ENCODE measurements around the gene HMGXB3.

The HMGXB3 gene

DNA sequence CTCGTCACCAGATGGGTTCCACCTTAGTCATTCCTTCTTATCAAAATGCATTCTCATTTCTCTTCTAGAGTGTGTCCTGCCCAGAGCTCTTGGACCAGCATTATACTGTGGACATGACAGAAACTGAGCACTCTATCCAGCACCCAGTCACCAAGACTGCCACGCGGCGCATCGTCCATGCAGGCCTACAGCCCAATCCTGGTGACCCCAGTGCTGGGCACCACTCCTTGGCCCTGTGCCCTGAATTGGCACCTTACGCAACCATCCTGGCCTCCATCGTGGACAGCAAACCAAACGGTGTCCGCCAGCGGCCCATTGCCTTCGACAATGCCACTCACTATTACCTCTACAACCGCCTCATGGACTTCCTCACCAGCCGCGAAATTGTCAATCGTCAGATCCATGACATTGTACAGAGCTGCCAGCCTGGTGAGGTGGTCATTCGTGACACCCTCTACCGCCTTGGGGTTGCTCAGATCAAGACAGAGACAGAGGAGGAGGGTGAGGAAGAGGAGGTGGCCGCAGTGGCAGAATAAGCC is 51.2 kb downstream of the HMGXB3 start:
- no peak for DNase-seq (ENCODE audit: low read depth in 2 of 2)

- no peak for DNase-seq (ENCODE audit: low read depth in 2 of 2)
These were observed 51.9 kb downstream of the HMGXB3 start for GRCh38 chr5:150052226-150052955.

GRCh38 chr5:150052956-150053712 is 52.6 kb downstream of the HMGXB3 start:
- DNase-seq (ENCODE audit: low read depth in 2 of 2) = no peak

DNA sequence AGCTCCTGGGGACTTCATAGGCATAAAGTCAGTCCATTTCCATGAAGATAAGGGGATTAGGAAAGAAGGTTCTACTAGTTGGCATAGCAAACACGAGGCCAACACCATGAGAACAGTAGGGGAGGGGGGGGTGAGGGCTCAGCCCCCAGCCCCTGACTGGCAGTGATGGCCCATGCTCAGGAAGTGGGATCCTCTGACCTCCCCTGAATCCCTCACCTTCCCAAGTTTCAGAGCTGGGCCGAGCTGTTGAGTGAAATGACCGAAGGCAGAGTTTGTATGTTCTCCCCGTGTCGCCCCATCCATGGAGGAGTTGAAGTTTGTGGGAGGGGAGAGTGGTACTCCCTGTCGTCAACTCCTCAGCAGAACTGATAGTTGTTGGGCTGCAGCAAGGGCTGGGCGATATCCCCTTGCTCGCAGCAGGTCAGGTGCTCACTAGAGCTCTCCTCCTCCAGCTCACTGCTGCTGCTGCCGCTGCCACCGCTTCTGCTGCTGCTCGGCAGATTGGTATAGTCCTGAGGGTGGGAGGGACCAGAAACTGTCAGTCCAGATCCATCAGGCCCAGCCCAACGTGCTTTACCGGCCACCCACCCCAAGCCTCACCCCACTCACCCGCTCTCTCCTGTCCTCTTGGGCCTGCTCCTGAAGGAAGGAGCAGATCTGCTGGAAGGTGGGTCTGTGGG is 53.3 kb downstream of the HMGXB3 start:
- DNase-seq (ENCODE audit: low read depth in 2 of 2) = no peak

DNA sequence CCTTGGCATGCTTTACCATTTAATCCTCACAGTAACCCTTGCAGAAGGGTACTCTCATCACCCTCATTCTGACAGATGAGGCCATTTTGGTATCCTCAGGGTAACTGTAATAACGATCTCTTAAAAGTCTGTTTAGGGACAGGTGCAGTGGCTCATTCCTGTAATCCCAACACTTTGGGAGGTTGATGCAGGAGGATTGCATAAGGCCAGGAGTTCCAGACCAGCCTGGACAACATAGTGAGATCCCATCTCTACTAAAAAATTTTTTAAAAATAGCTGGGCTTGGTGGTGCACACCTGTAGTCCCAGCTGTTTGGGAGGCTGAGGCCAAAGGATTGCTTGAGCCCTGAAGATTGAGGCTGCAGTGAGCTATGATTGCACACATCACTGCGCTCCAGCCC is 54.0 kb downstream of the HMGXB3 start:
- no peak for DNase-seq (ENCODE audit: low read depth in 2 of 2)

GRCh38 chr5:150055326-150056074 is 55.0 kb downstream of the HMGXB3 start:
- no peak for DNase-seq (ENCODE audit: low read depth in 2 of 2)

DNA sequence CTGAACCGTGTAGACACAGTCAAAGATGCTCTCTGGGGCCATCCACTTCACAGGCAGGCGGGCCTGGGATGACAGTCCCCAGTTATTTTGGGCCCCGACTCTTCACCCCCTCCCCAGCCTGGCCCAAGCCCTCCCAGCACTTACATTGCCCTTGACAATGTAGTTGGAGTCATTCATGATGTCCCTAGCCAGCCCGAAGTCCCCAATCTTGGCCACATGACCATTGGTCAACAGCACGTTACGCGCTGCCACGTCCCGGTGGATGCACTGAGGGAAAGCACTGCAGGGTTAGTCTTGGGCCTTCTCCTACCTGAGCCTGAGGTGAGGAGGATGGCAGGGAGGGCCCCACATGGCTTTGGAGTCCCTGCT is 55.5 kb downstream of the HMGXB3 start:
- no peak for DNase-seq (ENCODE audit: low read depth in 2 of 2)

GRCh38 chr5:150057052-150057451 is 56.5 kb downstream of the HMGXB3 start:
- no peak for DNase-seq (ENCODE audit: low read depth in 2 of 2)

GRCh38 chr5:150057511-150057910 is 57.0 kb downstream of the HMGXB3 start:
- no peak for DNase-seq (ENCODE audit: low read depth in 2 of 2)

- DNase-seq (ENCODE audit: low read depth in 2 of 2) = no peak
These were observed 57.5 kb downstream of the HMGXB3 start for GRCh38 chr5:150057996-150058395.

DNA sequence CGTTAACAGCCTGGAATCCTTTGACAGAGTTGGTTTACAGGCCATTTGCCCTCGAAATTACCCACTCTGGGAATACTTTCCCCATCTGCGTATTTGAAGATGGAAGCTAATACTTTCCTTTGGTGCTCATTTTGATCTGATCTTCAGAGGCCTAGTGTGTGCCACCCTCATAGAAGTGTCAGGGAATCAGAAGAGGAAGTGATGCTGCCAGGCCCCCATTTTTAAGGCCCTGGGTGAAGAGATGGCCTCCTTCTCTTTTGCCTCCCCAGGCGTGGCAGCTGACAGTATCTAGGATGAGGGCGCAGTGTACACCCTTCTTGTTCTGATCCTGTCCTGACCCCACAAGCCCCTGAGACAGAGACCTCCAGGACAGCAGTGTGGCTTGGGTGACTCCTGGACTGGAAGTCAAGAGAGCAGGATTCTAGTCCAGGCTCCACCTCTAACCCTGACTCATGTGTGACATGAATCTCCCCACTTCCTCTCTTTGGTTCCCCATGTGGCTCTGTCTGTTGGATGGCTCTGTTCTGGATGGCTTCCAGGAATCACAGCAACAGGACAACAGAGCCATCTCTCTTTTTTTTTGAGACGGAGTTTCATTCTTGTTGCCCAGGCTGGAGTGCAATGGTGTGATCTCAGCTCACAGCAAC is 58.1 kb downstream of the HMGXB3 start:
- no peak for DNase-seq (ENCODE audit: low read depth in 2 of 2)

DNA sequence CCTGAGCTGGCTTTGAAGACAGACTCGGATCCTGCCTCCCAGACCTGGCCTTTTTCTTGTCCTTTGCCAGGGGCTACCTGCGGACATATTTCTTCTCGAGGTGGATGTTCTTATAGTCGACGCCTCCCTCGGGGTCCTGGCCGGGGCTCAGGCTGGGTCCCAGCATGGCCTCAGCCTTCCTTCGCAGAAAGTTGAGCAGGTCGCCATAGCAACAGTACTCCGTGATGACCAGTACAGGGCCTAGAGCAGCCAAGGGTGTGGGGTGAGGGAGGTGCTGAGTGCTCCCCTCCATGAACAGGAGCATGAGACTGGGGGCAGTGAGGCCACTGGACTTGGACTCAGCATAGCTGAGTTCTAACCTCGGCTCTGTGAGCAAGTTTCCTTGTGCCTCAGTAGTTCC is 59.1 kb downstream of the HMGXB3 start:
- DNase-seq (ENCODE audit: low read depth in 2 of 2) = no peak

GRCh38 chr5:150060471-150060870 is 59.9 kb downstream of the HMGXB3 start:
- DNase-seq (ENCODE audit: low read depth in 2 of 2) = no peak

- no peak for DNase-seq (ENCODE audit: low read depth in 2 of 2)
These were observed 61.0 kb downstream of the HMGXB3 start for GRCh38 chr5:150061538-150061995.

DNA sequence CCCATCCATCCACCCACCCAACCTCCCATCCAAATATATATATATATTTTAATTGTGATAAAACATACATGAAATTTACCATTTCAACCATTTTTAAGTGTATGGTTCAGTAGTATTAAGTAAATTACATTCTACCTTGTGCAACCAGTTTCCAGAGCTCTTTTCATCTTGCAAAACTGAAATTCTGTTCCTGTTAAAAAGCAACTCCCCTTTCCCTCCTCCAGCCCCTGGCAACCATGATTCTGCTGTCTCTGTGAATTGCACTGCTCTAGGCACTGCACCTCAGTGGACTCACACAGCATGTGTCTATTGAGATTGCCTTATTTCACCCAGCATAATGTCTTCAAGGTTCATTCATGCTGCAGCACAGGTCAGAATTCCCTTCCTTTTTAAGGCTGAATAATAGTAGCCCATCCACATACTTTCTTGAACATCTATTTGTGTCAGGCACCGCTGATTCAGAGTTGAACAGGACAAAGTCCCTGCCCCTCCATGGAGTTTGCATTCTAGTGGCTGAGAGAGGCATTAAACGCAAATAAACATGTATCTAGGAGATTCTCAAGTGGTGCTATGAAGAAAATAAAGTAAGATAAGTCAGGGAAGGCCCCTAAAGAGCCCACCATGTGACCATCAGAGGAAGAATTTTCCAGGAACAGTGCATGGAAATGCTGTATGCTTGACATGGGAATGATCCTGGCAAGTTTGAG is 61.8 kb downstream of the HMGXB3 start:
- no peak for DNase-seq (ENCODE audit: low read depth in 2 of 2)

GRCh38 chr5:150063638-150064037 is 63.1 kb downstream of the HMGXB3 start:
- DNase-seq (ENCODE audit: low read depth in 2 of 2) = no peak

DNA sequence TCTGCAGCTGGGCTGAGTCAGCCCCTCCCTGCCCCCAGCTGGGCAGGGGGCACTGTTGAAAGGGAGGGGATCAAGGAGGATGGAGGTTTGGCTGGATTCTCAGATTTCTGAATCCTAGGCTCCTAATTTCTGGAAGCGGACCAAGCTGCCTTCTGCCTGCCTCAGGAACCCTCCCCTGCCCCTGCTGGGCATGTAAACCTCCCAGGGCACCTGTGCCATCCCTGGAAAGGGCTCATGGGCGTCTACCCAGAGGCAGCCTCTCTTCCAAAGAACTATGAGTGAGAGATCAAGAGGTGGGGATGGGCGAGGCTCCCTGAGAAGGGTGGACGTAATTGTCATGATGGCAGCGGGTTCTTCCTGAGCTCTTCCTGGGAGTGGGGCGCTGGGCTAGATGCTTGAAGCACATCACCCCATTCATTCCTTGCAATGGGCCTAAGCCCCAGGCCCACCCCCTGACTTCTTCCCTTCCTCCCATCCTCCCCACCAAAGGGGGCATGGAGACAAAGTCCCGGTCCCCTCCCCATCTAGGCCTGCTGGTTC is 64.2 kb downstream of the HMGXB3 start:
- no peak for DNase-seq (ENCODE audit: low read depth in 2 of 2)

GRCh38 chr5:150065346-150065745 is 64.8 kb downstream of the HMGXB3 start:
- DNase-seq (ENCODE audit: low read depth in 2 of 2) = no peak

DNA sequence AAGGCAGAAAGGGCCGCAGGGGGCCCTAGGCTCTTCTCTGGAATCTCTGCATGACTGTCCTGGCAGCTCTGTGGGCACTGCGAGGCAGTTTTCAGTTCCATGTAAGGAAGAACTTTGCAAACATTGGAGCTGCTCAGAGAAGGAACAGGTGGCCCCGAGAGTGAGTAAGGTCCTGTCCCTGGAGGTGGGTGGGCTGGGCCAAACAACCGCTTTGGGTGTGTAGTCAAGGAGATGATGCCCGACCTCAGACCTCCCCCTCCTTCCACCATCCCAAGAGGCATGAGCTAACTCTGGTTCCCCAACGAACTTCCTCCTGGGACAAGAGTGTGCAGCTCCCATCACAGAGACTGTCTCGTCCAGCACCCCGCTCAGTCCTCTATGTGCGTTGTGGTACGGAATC is 65.3 kb downstream of the HMGXB3 start:
- no peak for DNase-seq (ENCODE audit: low read depth in 2 of 2)

- no peak for DNase-seq (ENCODE audit: low read depth in 2 of 2)
These were observed 65.9 kb downstream of the HMGXB3 start for GRCh38 chr5:150066436-150066835.
